Osteocyte (in vitro differentiated cells): Measurements from ENCODE around the gene SBF2. TPM values are rescaled to one million over a fixed set of nuclear protein-coding genes. Genes with fewer than 3 reads are reported as not detected.

Experiments used
- DNase-seq: peaks from one replicate; pipeline ENCODE4 v3.0.0; 2021; ENCODE audit warnings: mixed read lengths; ENCODE audit not compliant: unreplicated experiment; ENCODE audit errors: extremely low spot score
- H3K27ac Mint-ChIP-seq: one replicate; pipeline ENCODE4 v1.8.0; 2021; ENCODE audit warnings: mild to moderate bottlenecking, mixed read lengths; ENCODE audit not compliant: unreplicated experiment
- H3K27me3 Mint-ChIP-seq: one replicate; pipeline ENCODE4 v1.8.0; 2021; ENCODE audit warnings: mixed read lengths; ENCODE audit not compliant: unreplicated experiment
- H3K36me3 Mint-ChIP-seq: one replicate; pipeline ENCODE4 v1.8.0; 2021; ENCODE audit warnings: mixed read lengths; ENCODE audit not compliant: unreplicated experiment
- H3K4me1 Mint-ChIP-seq: one replicate; pipeline ENCODE4 v1.8.0; 2021; ENCODE audit warnings: mixed read lengths; ENCODE audit not compliant: unreplicated experiment
- H3K4me3 Mint-ChIP-seq: one replicate; pipeline ENCODE4 v1.8.0; 2021; ENCODE audit warnings: mild to moderate bottlenecking, moderate library complexity, mixed read lengths; ENCODE audit not compliant: unreplicated experiment
- H3K9me3 Mint-ChIP-seq: one replicate; pipeline ENCODE4 v1.8.0; 2021; ENCODE audit warnings: mixed read lengths; ENCODE audit not compliant: unreplicated experiment
- CTCF ChIP-seq: fragments of 200-600 bp; sonication (generic); IDR thresholded peaks from 2 replicates; pipeline ENCODE4 v1.5.0; 2021; ENCODE audit warnings: antibody characterized with exemption, mild to moderate bottlenecking, moderate library complexity
- total RNA-seq: library from RNA; stranded (reverse); gene quantifications from 2 replicates; pipeline ENCODE4 v1.2.1, GENCODE V29; 2021

The SBF2 gene
- total RNA-seq, 1 donor from 2014 or later = 65.2 TPM

GRCh38 chr11:9826390-9826789, 467.6 kb downstream of the SBF2 start:
- Mint-ChIP-seq H3K4me3 (no peak overlapping the region), H3K36me3 (peaks cover 30% of the 10 kb centered on the region), H3K27me3 (no peaks in the 10 kb centered on the region), H3K9me3 (no peaks in the 10 kb centered on the region), H3K4me1 (peaks cover 47% of the 10 kb centered on the region), H3K27ac (no peak overlapping the region)
- no peak for DNase-seq
- TF ChIP-seq CTCF = no peak

- H3K9me3 Mint-ChIP-seq = no peaks in the 10 kb centered on the region
- H3K4me3 Mint-ChIP-seq = no peak overlapping the region
- H3K4me1 Mint-ChIP-seq = peaks cover 52% of the 10 kb centered on the region
- TF ChIP-seq CTCF = no peak
- no peaks in the 10 kb centered on the region for H3K27me3 Mint-ChIP-seq
- peaks cover 28% of the 10 kb centered on the region for H3K36me3 Mint-ChIP-seq
- DNase-seq = no peak
- H3K27ac Mint-ChIP-seq = no peak overlapping the region
Observed at GRCh38 chr11:9825895-9826294, 468.1 kb downstream of the SBF2 start.

- H3K27ac Mint-ChIP-seq = no peak overlapping the region
- no peak overlapping the region for H3K4me3 Mint-ChIP-seq
- TF ChIP-seq CTCF = no peak
- no peaks in the 10 kb centered on the region for H3K27me3 Mint-ChIP-seq
- no peaks in the 10 kb centered on the region for H3K9me3 Mint-ChIP-seq
- peaks cover 28% of the 10 kb centered on the region for H3K36me3 Mint-ChIP-seq
- no peak for DNase-seq
- H3K4me1 Mint-ChIP-seq = peaks cover 58% of the 10 kb centered on the region
Observed at GRCh38 chr11:9825315-9825714, 468.7 kb downstream of the SBF2 start.

DNA sequence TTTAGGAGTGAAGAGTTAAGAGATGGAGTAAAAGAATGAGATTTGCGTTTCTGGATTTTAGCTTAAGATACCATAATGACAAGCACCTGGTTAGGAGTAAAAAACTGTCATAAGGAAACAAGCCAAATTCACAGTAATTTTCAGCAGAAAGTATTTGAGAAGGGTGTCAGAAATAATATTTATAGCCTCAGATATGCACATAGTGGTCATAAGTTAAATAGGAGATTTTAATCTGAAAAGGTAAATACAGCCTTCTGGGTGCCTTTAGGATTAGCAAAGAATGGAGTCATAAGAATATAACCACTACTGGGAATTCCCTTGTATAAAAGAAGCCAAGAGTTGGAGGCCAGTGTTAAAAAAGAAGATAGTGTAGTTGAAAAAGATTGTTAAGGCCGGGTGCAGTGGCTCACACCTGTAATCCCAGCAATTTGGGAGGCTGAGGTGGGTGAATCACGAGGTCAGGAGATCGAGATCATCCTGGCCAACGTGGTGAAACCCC, 470.1 kb downstream of the SBF2 start:
- H3K4me1 Mint-ChIP-seq = peaks cover 62% of the 10 kb centered on the region

GRCh38 chr11:9823439-9823838, 470.6 kb downstream of the SBF2 start:
- no peak for DNase-seq
- H3K4me1 Mint-ChIP-seq = peaks cover 61% of the 10 kb centered on the region
- TF ChIP-seq CTCF = no peak
- H3K9me3 Mint-ChIP-seq = no peaks in the 10 kb centered on the region
- H3K36me3 Mint-ChIP-seq = peaks cover 21% of the 10 kb centered on the region
- H3K27me3 Mint-ChIP-seq = no peaks in the 10 kb centered on the region
- no peak overlapping the region for H3K4me3 Mint-ChIP-seq
- peak overlapping the region; percentile 83 for H3K27ac Mint-ChIP-seq

More for the DNA sequence above, 470.1 kb downstream of the SBF2 start:
- Mint-ChIP-seq H3K27me3 (no peaks in the 10 kb centered on the region), H3K4me3 (no peak overlapping the region), H3K27ac (peak overlapping the region; percentile 83), H3K9me3 (no peaks in the 10 kb centered on the region), H3K36me3 (peaks cover 22% of the 10 kb centered on the region)
- TF ChIP-seq CTCF = no peak
- DNase-seq = no peak
